Right renal cortex interstitium (tissue), 3 donors: ENCODE results near the gene RALGAPA1. TPM values are rescaled to one million over a fixed set of nuclear protein-coding genes. Genes with fewer than 3 reads are reported as not detected.
A peak's percentile ranks its signal among the peaks of the same experiment; 100 is the strongest.
"Not testable (repeated sequence)": the region's sequence is repeated elsewhere in the genome, so short reads cannot be mapped to it uniquely, and the experiment has no call there.

Experiments used
- DNase-seq, 3 donors: peaks; one replicate each; pipeline ENCODE4 v3.0.0-alpha.2; 2013; ENCODE audit warnings: low read depth in 3 of 3, low spot score in 2 of 3
- polyA plus RNA-seq, 3 donors: library from polyadenylated mRNA; unstranded; fragments of 120-200 nt; gene quantifications; one replicate each; pipeline ENCODE4 v1.2.1, GENCODE V29; 2013; ENCODE audit not compliant: insufficient read length in 3 of 3

RALGAPA1 gene
- polyA plus RNA-seq, 3 donors = 33.8 to 47.5 (median 39.0) TPM

DNA sequence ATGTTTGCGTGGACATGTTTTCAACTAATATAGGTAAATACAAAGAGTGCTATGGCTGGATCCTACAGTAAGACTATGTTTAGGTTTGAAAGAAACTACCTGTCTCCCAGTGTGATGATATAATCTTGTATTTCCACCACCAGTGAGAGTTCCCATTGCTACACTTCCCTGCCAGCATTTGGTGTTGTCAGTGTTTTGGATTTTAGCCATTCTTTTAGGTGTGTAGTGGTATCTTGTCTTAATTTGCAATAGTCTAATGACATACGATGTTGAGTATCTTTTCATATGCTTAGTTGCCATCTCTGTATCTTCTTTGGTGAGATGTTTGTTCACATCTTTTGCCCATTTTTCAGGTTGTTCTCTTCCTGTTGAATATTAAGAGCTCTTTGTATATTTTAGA lies 103.5 kb downstream of the RALGAPA1 start:
- no peak for DNase-seq

DNA sequence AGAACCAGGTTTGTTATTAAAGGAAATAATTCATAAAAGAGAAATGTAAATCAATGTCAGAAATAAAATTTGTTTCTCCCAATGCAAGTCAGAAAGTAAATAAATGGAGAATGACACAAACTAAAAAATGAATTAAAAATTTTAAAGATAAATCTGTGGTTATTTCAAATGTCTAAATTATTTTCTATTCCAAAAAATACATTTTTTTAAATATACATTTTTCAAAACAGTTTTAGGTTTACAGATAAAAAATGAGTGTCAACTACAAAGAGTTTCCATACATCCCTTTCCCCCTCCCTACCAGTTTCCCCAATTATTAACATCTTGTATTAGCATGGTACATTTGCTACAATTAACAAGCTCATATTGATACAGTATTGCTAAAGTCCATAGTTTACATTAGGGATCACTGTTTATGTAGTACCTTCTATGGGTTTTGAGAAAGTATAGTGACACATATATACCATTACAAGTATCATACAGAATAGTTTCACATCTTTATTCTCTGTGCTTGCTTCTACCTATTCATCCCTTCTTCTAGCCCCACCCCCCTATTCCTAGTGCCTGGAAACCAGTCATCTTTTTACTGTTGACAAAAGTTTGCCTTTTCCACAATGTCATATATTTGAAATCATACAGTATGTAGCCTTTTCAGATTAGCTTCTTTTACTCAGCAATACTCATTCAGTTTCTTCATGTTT lies 104.2 kb downstream of the RALGAPA1 start:
- no peak for DNase-seq

DNA sequence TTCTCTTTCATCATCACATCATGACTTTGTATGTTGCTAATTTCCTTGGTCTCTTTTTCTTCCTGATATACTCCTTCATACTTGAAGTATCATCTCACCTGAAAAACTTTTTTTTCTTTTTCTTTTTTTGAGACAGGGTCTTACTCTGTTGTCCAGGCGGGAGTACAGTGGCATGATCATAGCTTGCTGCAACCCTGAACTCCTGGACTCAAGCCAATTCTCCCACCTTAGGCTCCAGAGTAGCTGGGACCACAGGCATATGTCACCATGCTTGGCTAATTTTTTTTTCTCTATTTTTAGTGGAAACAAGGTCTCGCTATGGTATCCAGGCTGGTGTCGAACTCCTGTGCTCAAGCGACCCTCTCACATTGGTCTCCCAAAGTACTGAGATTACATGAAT lies 107.6 kb downstream of the RALGAPA1 start:
- DNase-seq = no peak

DNA sequence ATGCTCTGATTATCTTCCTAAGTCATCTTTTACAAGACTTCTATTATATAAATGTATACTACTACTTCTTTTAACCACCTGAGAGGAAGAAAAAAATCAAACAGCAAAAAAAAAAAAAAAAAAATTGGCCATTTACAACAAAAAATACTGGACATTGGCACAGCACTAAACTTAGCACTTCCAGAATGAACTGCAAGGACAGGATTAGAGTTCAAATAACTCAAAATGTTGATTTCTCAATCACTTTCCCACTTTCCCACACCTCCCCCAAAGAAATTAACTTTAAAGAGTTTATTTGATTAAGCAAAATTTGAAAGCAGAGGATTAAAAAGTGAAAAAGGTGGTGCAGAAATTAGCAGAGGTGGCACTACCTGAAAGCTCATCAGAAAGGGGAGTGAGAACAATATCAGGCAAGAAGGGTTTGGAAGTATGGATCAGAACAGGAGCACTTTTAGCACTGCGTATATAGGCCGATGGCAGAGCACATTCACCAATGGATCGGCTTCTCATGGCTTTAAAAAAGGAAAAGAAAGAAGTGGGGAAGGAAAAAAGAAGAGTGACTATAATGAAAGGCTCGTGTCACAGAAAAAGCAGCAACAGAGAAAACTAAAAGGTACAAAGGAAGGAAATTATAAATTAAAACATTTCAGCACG lies 109.2 kb downstream of the RALGAPA1 start:
- DNase-seq = no peak

DNA sequence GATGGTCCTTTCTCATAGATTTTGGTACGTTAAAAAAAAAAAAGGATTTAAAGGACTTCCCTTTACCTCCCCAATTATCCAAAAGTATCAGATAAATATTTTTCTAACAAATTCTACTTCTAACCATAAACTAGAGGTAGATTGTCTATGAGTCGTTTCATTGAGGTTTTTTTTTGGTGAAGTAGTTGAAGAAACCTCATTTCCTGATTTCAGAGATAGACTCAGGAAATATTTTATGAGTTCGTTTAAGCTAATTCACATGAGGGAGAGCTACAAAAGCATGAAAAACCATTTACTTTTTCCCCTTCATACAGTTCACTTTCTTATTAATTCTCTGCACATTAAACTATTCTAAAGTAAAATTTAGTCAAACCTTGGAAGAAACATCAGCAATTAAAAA lies 112.5 kb downstream of the RALGAPA1 start:
- no peak for DNase-seq

DNA sequence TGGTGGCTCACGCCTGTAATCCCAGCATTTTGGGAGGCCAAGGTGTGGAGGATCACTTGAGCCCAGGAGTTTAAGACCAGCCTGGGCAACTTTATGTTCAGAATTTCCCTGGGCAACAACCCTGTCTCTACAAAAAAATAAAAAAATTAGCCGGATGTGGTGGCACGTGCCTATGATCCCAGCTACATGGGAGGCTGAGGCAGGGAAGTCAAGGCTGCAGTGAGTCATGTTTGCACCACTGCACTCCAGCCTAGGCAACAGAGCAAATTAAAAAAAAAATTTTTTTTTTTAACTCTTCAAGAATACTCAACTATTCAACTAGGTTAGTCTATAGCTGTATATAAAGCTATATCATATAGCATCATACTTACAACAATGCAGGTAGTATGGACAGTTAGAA lies 113.0 kb downstream of the RALGAPA1 start:
- no peak for DNase-seq

DNA sequence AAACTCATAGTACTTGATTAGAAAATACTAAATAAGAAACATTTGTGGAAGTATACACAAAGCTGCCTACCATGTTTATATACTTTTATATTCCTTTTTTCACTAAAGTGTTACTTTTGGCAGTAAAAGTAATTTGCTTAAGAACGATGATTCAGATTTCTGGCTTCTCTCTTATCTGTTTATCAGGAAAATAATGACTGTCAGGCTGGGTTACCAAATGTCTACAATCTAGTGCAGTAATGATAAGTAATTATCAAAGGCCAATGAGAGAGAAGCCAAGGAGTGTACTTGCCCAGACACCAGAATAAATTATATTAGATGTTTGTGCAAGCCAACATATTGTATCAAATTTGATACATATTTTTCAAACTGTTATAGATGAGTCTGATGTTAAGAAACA lies 113.4 kb downstream of the RALGAPA1 start:
- no peak for DNase-seq

DNA sequence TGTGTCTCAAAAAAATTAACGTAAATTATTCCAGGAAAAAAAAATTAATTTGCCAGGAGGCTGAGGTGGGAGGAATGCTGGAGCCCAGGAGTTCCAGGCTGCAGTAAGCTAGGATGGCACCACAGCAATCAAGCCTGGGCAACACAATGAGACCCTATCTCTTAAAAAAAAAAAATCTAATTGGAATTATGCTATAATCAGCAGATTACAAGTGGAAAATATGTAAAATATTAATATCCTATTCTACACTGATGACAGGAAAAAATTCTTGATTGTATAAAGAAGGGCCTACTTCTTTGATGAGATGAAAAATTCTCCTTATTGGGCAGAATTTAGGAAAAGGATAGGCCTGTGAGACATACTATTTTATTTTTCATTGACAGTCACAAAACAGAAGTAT lies 114.0 kb downstream of the RALGAPA1 start:
- no peak for DNase-seq

DNA sequence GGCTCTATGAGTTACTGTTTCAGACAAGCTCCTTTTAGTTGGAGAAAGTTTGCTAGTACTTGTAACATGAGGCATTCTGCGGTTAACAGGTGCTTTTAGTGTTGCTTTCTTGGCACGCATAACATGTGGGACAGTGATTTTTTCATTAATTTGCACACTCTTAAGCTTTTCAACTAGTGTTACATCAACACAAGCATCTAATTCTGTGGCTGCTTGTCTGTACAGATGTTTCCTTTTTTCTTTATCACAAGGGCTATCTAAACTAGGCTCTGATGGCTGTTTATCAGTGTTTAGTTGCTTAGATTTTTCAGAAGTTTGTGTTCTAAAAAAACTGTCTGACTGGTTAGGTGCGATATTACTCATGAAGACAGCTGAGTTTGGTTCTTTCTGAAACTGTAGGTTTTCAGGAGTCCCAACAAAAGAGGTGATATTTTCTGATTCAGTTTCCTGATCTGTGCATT lies 120.1 kb downstream of the RALGAPA1 start:
- DNase-seq = no peak

DNA sequence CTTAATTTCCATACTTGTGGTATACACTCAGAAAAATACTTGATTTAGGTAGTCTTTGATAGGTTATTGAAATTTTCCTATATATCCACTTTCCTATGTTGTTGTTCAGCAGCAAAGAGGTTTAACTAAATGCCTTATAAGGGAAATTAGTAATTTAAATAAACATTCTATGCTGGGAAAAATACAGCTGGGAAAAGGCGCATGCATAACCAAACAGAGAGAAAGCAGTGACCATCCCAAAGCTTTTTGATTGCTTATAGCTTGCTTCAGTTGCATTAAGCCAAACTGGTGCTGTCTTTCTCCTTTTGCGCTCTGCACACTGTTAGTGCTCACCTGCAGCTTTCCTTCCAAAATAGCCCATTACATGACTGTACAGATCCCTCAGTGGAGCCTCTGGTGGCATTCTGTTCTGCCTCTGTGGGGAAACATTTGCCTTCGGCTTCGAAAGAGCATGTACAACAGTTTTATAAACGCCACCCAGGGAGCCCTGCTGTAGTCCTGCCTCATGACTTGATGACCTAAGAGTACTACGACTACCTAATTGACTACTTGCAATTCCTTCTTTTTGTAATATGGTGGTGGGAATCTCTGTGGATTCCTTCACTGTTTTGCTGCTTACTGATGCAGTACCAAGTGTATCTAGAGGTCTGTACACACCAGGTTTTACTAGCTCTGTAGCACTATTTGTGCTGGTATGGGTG lies 120.8 kb downstream of the RALGAPA1 start:
- no peak for DNase-seq

DNA sequence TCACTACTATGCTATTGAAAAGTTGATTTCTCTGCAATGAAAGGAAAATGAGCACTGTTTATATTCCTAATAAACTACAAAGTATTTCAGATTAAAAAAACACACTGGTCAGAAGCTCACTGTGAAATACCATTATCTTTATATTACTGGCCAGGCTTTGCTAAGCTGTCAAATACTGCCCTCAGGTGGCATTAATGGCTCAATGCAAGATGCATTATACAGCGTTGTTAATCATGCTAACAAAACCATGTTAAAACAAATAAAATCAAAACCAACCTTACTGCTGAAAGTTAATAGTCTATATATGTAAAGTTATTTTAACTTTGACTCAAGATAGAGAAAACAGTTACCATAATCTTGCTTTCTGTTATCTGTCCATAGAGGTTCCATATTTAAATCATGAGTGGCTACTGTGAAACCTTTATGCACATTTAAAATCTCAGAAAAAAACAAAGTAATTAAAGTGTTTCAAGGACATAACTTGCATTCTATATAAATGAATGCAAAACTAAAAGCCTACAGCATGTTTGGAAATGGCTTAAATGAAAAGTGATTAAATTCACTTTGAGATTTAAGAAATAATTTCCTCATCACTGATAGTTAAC lies 121.7 kb downstream of the RALGAPA1 start:
- peak; percentile 6 to 10 (median 10) for DNase-seq

DNA sequence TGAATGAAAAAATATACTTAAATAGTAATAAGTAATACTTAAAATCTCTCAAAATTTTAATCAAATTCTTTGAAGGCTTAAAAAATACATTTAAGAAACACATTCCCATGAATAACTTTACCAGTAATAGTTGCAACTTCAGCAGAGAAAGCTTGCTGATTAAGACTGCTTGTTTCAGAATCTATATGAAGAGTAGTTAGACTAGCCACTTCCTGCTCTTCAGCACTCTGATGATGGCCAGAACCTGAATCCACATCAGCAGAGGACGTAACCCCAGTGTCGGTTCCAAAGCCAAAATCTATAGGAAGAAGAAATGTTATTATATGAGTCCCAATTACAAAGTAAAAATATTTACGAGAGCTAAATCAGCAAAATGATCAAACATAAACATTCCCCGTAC lies 125.4 kb downstream of the RALGAPA1 start:
- not testable (repeated sequence) for DNase-seq

DNA sequence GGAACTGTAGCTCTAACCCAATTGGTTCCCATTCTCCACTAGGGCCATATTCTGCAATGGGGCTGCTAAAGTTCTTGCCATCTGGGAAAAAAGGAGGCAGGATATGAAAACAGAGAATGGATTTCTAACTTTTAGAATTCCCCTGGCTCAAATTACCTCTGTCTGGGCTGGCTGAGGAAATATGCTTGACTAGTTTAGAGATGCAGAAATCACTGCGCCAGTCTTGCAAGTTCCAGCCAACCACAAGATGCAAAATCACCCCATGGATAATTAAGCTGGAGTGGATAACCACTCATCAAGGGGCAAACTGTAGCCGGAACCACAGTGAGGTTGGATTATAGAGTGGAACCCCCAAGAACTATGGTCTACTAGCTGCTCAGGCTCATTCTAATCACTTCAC lies 126.3 kb downstream of the RALGAPA1 start:
- no peak for DNase-seq

DNA sequence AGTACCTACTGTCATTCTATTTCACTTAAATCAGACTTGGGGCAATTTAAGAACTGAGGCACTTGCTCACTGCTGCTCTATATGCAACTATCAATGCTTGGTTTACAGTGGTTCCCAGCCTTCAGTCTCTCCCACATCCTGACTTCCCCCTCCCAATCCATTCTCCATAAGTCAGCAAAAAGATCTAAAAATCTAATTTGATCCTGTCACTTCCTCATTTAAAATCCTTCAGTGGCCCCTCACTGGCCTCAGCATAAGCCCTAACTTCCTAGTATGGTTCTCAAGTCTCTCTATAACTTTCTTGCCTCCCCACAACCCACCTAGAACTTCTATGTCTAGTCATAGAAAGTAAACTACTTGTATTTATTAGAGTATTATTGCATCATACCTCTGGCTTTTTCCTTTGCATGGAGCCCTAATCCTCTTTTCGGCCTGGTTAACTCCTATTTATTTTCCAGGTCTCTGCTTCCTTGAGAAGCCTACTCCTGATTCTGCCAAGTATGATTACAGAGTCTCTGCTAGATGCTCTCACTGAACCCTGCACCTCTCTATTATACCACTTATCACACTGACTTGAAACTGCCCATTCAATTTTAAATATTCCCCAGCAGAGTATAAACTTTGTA lies 130.6 kb downstream of the RALGAPA1 start:
- DNase-seq = no peak

DNA sequence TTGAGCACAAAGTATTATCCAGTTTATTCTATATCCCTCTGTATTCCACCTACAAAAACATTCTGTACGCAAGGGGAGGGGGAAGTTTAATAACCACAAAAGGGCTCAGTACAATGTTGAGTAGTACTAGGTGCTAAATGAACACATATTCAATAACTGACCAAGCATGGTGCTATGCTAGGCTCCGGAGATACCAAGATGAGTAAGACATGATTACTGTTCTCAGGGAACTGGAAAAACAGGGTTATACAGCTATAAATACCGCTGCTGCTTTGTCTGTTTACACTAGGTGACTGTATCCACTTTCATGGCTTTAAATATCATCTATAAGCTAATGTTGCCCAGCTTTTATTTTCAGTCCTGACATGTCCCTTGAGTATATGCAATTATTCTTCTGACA lies 139.3 kb downstream of the RALGAPA1 start:
- DNase-seq = no peak

DNA sequence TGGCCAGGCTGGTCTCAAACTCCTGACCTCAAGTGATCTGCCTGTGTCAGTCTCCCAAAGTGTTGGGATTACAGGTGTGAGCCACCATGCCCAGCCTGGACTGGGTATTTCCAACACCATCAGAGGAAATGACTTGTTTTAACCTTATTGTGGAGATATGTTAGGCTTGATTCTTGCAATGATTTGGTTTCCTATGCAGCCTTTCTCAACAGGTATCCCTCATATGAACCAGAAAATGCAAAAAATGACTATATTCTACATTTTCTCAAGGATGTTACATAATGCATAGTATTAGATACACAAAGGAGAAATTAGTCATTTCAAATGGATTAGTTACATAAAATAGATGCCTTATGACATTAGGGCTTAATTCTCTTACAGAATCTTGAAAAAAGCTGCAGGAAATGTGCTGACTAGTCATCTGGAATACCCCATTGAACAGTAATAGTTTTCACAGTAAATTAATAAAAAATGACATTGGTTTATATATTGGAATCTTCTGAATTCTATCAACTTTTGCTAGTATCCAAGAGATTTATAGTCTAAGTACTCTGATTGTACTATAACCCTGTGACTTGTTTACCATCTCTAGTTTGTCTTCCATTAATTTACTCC lies 142.6 kb downstream of the RALGAPA1 start:
- no peak for DNase-seq

DNA sequence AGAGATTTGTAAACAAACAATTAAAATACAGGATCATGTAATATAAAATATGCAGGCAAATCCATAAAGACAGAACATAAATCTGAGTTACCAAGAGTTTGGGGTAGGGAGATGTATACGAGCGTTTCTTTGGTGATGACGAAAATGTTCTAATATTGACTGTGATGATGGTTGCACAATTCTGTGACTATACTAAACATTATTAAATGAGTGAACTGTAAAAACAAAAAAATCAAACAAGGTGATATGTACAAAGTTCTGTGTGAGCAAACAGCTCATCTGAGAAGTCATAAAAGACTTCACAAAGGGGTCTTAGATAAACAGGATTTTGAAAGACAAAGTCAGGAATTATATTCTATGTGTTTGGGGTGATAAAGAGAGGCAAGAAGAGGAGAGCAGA lies 147.2 kb downstream of the RALGAPA1 start:
- no peak for DNase-seq

DNA sequence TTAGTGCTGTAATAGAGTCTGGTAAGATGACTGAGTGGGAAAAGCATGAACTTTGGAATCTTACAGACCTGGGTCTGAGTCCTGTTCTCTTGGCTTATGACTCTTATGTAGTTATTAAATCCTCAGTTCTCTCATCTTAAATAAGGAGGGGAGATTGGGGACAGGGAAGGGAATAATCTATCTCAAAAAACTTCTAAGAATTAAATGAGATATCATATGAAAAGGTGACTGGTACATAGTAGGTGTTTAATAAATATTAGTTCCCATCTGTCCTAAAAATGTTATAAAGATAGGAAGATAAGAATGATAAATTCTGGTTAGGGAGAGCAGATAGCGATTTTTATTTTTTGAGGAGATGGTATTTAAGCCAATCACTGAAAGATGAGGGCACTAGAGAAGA lies 156.1 kb downstream of the RALGAPA1 start:
- DNase-seq = no peak

DNA sequence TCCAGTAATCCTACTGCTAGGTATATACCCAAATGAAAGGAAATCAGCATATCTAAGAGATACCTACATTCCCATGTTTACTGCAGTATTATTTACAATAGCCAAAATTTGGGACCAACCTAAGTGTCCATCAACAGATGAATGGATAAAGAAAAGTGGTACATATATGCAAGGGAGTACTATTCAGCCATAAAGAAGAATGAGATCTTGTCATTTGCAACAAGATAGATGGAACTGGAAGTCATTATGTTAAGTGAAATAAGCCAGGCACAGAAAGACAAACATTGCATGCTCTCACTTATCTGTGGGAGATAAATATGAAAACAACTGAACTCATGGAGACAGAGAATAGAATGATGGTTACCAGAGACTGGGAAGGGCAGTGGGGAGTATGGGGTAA lies 165.6 kb downstream of the RALGAPA1 start:
- DNase-seq = no peak

DNA sequence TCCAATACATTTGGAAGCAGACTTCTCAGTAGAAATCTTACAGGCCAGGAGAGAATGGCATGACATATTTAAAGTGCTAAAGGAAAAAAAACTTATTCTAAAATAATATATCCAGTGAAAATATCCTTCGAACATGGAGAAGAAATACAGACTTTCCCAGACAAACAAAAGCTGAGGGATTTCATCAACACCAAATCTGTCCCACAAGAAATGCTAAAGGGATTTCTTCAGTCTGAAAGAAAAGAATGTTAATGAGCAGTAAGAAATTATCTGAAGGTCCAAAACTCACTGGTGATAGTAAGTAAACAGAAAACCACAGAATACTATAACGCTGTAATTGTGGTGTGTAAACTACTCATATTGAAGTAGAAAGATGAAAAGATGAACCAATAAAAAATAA lies 171.2 kb downstream of the RALGAPA1 start:
- no peak for DNase-seq

DNA sequence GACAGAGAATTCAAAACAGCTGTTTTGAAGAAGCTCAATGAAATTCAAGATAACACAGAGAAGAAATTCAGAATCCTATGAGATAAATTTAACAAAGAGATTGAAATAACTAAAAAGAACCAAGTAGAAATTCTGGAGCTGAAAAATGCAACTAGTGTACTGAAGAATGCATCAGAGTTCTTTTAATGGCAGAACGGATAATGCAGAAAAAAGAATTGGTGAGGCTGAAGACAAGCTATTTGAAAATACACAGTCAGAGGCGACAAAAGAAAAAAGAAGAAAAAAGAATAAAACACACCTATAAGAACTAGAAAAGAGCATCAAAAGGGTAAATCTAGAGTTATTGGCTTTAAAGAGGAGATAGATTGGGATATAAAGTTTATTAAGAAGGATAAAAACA lies 171.8 kb downstream of the RALGAPA1 start:
- DNase-seq = no peak
